ACC112 (cell line): Measurements from ENCODE around the gene GRB10.
"Not testable (repeated sequence)": the region's sequence is repeated elsewhere in the genome, so short reads cannot be mapped to it uniquely, and the experiment has no call there.

Experiments used
- H2AFZ ChIP-seq: fragments of 200-600 bp; sonication (generic); one replicate; pipeline ENCODE4 v1.6.0; 2017; ENCODE audit warnings: antibody characterized with exemption, low read length; ENCODE audit not compliant: unreplicated experiment
- H3K27ac ChIP-seq: fragments of 200-600 bp; sonication (generic); 2 replicates; pipeline ENCODE4 v1.5.1; 2014; ENCODE audit warnings: low read depth, mild to moderate bottlenecking, antibody characterized with exemption, low read length, moderate library complexity
- H3K27me3 ChIP-seq: fragments of 200-600 bp; sonication (generic); 2 replicates; pipeline ENCODE4 v1.6.1; 2014; ENCODE audit warnings: mild to moderate bottlenecking, antibody characterized with exemption, low read length, moderate library complexity, mixed read lengths; ENCODE audit not compliant: insufficient read depth
- H3K36me3 ChIP-seq: fragments of 200-600 bp; sonication (generic); 2 replicates; pipeline ENCODE4 v1.6.1; 2016; ENCODE audit warnings: mild to moderate bottlenecking, antibody characterized with exemption, low read length, moderate library complexity, mixed read lengths; ENCODE audit not compliant: insufficient read depth
- H3K4me1 ChIP-seq: fragments of 200-600 bp; sonication (generic); one replicate; pipeline ENCODE4 v1.6.1; 2016; ENCODE audit warnings: low read length, mixed read lengths; ENCODE audit not compliant: insufficient read depth, unreplicated experiment, control insufficient read depth
- H3K4me3 ChIP-seq: fragments of 200-600 bp; sonication (generic); 2 replicates; pipeline ENCODE4 v1.5.1; 2014; ENCODE audit warnings: mild to moderate bottlenecking, low read depth, low read length
- H3K79me2 ChIP-seq: fragments of 200-600 bp; sonication (generic); one replicate; pipeline ENCODE4 v1.6.0; 2016; ENCODE audit warnings: low read length; ENCODE audit not compliant: control insufficient read depth, unreplicated experiment, insufficient read depth

Gene GRB10

DNA sequence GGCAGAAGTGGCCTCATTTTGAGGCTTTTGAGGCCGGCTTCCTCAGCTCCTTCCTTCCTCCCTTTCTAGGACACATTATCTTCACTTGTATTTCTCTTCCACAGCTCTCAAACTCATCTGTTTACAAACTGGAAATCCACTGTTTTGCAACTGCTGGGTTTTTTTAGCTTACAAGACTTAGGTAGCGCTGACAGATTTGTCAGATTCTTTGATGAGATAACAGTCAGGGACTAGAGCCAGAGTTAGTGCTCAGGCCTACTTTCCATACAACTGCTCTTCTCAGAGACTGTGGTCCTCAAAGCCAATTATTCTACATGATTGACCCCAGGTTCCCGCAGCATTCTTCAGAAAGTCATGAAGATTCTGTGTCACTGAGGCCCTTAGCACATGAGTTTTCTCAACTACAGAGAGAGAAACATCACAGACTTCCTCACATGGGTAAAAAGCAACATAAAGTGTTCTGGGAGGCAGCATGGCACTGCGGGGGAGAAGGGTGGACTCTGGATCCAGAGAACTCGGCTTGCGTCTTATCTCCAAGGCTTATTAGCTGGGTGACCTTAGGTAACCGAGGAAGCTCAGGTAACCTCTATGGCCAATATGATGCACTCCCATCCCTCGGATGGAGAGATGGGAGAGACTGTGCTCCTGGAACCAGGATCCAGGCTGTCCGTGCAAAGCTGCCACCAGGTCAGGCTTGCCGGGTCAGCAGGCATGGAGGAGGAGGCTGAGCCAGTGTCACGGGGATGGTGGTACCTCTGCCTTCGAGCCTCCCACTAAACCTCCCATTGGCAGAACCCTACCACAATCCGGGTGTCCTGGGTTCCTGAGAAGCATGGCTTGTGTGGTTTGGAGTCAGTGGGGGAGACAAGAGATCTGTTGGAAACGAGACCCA lies 228.0 kb downstream of the GRB10 start:
- no peaks in the 10 kb centered on the region for H3K4me1 ChIP-seq
- no peak overlapping the region for H2AFZ ChIP-seq
- H3K4me3 ChIP-seq = no peak overlapping the region
- H3K79me2 ChIP-seq = no peaks in the 10 kb centered on the region
- H3K27me3 ChIP-seq = peaks cover 76% of the 10 kb centered on the region
- H3K36me3 ChIP-seq = no peaks in the 10 kb centered on the region
- H3K27ac ChIP-seq = no peak overlapping the region

DNA sequence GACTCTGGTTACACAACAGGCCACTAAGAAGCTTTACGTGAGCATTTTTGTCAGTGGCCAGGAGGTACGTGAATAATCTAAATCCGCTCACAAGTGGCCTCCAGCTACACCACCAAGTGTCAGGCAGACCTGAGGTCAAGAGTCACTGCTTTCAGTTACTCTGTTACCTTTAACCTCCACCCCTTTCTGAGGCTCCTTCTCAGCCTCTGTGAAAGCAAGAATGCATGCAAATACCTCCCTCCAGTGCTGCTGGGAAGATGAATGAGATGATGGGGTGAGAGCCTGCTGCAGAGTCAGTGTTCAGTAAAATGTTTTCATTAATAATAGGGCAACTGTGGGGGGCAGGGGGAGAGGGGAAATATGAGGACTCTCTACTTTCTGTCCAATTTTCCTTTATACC lies 228.7 kb downstream of the GRB10 start:
- Histone ChIP-seq H3K4me3 (no peak overlapping the region), H3K36me3 (no peaks in the 10 kb centered on the region), H3K79me2 (no peaks in the 10 kb centered on the region), H3K4me1 (no peaks in the 10 kb centered on the region), H3K27ac (no peak overlapping the region), H3K27me3 (peaks cover 73% of the 10 kb centered on the region), H2AFZ (no peak overlapping the region)

DNA sequence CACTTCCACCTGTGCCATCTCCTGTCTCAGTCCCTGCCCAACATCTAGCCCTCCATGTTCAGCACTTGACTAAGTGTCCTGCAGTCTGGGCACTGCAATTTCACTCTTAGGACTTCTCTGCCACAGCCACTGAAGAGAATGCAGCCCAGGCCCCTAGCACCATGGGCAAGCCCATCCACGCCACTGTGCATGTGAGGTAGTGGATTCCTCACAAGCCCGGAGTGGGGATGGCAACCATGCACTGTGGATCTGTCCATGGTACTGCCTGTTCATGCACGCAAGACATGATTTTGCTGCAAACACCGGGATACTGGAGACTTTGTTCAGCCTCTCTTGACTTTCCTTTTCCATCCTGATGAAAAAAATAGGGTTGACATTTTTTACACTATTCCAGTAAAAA lies 229.8 kb downstream of the GRB10 start:
- no peaks in the 10 kb centered on the region for H3K4me1 ChIP-seq
- no peak overlapping the region for H3K27ac ChIP-seq
- H2AFZ ChIP-seq = no peak overlapping the region
- H3K27me3 ChIP-seq = peaks cover 73% of the 10 kb centered on the region
- H3K36me3 ChIP-seq = no peaks in the 10 kb centered on the region
- H3K4me3 ChIP-seq = no peak overlapping the region
- H3K79me2 ChIP-seq = no peaks in the 10 kb centered on the region

DNA sequence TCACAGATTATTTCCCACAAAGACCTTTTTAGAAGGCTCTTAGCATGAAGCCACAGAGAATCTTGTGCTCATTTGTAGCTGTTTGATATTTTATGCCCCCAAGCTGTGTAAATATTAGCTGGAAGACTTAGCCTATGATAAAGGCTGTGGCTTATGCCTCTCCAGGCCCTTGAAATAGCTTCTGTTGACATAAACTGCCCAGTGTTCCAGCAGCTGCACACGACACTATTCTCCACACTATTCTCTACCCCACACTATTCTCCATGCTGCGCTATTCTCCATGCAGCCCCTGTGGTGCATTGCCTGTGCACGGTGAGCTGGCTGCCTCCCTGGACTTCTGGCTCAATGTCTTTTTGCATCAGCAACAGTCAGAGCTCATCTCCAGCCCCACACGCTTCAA lies 230.6 kb downstream of the GRB10 start:
- H3K79me2 ChIP-seq = no peaks in the 10 kb centered on the region
- H3K27me3 ChIP-seq = peaks cover 72% of the 10 kb centered on the region
- no peaks in the 10 kb centered on the region for H3K36me3 ChIP-seq
- no peaks in the 10 kb centered on the region for H3K4me1 ChIP-seq
- no peak overlapping the region for H2AFZ ChIP-seq
- H3K4me3 ChIP-seq = no peak overlapping the region
- H3K27ac ChIP-seq = no peak overlapping the region

DNA sequence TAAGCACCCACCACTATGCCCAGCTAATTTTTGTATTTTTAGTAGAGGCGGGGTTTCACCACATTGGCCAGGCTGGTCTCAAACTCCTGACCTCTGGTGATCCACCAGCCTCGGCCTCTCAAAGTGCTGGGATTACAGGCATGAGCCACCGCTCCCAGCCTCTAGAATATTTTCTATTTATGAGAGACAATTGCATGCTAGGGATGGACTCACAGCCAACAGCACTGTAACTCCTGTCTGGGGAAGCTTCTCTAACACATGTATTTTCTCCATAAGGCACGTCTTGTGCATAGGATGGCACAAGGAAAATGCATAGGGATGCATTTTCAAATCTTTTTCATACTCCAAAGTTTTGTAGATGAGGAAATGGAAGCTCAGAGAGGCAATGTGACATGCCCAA lies 237.1 kb downstream of the GRB10 start:
- peaks cover 46% of the 10 kb centered on the region for H3K27me3 ChIP-seq
- H2AFZ ChIP-seq, H3K36me3 ChIP-seq, H3K27ac ChIP-seq, H3K4me3 ChIP-seq, H3K4me1 ChIP-seq, H3K79me2 ChIP-seq: not testable (repeated sequence)

DNA sequence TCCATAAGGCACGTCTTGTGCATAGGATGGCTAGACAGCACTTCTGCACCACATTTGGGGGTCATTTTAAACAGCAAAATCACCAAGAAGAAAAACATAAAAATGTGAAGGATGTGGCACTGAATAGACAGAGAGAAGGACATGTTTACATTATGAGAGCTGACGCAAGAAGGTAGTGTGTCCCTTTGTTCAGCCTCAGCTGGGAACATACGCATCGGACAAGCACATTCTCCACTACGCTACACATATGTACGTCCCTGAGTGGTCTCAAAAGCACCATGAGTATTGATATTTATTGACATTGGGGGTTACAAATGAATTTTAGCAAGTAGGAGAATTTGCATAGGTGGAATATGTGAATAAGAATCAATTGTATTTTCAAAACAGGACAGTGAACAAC lies 237.7 kb downstream of the GRB10 start:
- H3K79me2 ChIP-seq = no peaks in the 10 kb centered on the region
- no peak overlapping the region for H2AFZ ChIP-seq
- H3K27ac ChIP-seq = no peak overlapping the region
- peaks cover 41% of the 10 kb centered on the region for H3K27me3 ChIP-seq
- no peaks in the 10 kb centered on the region for H3K36me3 ChIP-seq
- no peak overlapping the region for H3K4me3 ChIP-seq
- no peaks in the 10 kb centered on the region for H3K4me1 ChIP-seq

DNA sequence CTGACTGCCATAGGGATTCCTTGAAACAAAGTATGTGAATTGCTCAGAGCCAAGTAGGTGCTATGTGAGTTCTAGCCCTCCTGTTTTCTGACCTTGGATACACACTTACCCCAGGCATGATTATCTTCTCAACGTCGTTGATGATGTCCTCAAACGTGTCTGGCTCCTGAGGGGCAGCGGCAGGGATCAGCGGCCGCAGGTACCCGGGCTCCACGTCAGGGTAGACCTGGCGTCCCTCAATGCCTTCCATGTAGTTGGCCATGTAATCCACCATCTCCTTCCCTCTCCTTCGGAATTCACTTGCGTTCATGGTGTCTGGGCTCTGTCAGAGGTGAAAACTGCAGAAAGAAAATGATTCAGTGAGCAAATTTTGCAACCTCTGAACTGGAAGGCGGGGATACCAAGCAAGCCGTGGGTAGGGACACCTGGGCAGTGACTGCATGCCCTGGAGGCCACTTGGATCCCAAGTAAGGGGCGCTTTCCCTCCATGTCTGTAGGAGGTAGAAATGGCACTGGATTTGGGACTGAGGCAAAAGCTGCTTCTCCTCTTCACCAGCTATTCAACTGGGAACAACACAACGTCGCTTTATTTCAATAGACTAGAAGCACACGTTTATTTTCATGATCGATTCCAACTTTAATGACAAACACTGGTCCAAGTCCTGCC lies 238.8 kb downstream of the GRB10 start:
- H3K79me2 ChIP-seq = no peaks in the 10 kb centered on the region
- no peaks in the 10 kb centered on the region for H3K4me1 ChIP-seq
- H3K4me3 ChIP-seq = no peak overlapping the region
- no peak overlapping the region for H3K27ac ChIP-seq
- H2AFZ ChIP-seq = no peak overlapping the region
- H3K27me3 ChIP-seq = peaks cover 33% of the 10 kb centered on the region
- H3K36me3 ChIP-seq = no peaks in the 10 kb centered on the region

DNA sequence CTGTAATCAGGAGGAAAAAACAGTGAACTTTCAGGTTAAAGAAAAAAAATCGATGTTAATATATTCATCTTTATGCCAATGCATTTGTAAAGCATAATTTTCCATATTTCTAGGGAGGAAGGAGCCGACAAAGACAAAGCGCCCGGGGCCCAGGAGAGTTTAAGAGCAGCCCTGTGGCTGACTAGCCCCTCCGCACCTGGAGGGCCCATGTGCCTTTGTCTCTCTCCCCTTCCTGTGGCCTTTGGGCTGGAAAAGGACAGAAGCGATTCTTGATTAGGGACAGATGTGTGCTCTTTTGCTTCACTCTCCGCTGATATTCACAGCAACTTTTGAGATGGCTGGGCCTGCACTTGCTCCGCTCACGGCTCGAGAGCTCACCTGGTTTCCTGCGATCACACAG lies 240.6 kb downstream of the GRB10 start:
- no peaks in the 10 kb centered on the region for H3K4me1 ChIP-seq
- peaks cover 17% of the 10 kb centered on the region; the same call in 1 of the 2 replicates for H3K27me3 ChIP-seq
- no peak overlapping the region for H2AFZ ChIP-seq
- H3K79me2 ChIP-seq = no peaks in the 10 kb centered on the region
- no peaks in the 10 kb centered on the region for H3K36me3 ChIP-seq
- H3K27ac ChIP-seq = no peak overlapping the region
- H3K4me3 ChIP-seq = no peak overlapping the region

DNA sequence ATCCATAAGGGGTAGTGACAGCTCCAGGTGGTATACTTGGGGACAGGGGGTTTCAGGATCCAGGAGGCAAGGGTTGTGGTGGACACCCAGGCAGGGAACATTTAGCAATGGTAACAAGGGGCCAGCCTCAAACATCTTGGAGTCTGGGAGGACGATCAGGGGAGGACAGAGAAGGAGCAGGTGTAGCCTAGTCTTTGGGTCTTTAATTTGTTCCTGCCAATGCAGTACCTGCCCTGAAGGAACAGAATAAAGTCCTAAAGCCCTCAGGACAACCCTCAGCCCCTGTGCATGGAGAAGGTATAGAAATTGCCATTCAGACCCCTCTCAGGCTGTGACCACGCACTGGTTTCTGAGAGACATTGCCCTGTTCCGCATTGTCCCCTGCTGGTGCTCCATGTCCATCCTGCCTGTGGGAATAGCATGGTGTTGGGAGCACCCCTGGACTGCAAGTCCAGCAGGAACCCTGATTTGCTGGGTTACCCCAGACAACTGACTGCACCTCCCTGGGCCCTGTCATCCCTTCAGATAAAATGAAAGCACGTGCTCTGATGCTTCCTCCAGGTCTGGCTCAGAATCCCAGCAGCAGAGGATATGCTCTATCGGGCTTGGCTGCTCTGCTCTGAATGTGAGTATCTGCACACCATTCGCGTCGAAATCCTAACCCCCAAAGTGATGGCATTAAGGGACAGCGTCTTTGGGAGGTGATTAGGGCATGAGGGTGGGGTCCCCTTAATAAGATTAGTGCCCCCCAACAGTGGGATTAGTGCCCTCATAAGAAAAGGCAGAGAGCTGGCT lies 241.7 kb downstream of the GRB10 start:
- peaks cover 5% of the 10 kb centered on the region for H3K4me1 ChIP-seq

More for the DNA sequence above, 241.7 kb downstream of the GRB10 start:
- Histone ChIP-seq H3K4me3 (no peak overlapping the region), H3K27ac (no peak overlapping the region), H3K36me3 (no peaks in the 10 kb centered on the region), H3K79me2 (no peaks in the 10 kb centered on the region), H3K27me3 (peaks cover 8% of the 10 kb centered on the region; the same call in 1 of the 2 replicates), H2AFZ (no peak overlapping the region)
